CD4-positive, alpha-beta T cell treated with Interferon alpha-2 for 1 hour (primary cell): Measurements from ENCODE around the gene ORC1.
A peak's percentile ranks its signal among the peaks of the same experiment; 100 is the strongest.

Experiments used
- DNase-seq, 2 donors: peaks; one replicate each; pipeline ENCODE4 v3.0.0-alpha.2; 2020 to 2022

Gene ORC1

DNA sequence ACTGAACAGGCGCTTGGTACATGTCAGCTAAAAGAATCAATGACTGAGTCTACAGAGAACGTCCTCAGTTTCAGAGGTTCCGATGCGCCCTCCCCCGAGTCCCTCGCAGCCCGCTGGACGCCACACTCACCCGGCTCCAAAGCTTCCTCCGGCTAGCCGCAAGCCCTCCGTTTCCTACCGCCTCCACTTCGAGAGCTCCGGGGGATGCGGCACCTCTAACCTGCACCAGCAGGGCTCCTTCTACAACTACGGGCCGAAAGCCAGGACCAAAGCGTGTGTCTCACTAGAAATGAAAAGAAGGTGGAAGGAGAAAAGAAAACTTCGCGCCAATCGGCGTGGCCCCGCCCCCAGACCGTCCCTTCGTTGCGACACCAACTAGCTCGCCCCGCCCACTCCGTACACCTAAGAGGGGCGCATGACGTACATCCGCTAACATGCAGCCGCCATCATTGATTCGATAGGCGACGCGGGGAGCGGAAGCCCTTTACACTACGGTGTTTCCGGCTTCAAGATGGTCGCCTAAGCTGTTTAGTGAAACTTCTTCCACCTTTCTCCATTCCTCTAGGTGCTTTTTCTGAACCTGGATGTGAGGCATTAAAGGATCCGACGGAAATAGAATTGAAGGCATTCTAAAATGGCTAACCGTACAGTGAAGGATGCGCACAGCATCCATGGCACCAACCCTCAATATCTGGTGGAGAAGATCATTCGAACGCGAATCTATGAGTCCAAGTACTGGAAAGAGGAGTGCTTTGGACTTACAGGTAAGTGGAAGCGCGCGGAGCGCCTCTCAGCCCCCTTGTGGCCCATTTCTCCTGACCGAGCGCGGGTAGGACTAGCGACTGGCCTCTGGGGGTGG, at the start of gene ORC1, which contains the start of gene PRPF38A:
Gene ORC1 (minus strand): TSS at position 308 of the 859 bp plus-strand sequence. CDS start 2,200 bp downstream, outside the sequence.
Gene PRPF38A (plus strand): TSS at position 487 of the 859 bp plus-strand sequence. CDS start 148 bp downstream, at position 635.
- peak; percentile 97 for DNase-seq

DNA sequence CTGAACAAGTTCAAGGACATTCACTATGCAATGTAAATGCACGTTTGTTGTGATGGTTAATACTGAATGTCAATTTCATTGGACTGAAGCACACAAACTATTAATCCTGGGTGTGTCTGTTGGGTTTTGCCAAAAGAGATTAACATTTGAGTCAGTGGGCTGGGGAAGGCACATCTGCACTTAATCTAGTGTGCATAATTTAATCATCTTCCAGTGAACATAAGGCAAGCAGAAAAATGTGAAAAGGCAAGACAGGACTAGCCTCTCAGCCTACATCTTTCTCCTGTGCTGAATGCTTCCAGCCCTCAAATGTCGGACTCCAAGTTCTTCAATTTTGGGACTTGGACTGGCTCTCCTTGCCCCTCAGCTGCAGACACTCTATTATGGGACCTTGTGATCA, 40.2 kb upstream of the ORC1 start:
- DNase-seq: no peak

DNA sequence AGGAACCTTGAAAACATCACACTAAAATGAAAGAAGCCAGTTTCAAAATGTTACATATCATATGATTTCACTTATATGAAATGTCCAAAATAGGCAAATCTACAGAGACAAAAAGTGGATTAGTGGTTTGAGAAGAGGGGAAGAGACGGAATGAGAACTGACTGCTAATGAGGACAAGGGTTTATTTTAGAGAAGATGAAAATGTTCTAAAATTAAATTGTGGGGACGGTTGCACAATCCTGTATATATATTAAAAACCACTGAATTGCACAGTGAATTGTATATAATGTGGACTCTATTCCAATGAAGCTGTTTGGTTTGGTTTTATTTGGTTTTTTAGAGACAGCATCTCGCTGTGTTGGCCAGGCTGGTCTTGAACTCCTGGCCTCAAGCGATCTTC, 35.8 kb upstream of the ORC1 start:
- DNase-seq: no peak

DNA sequence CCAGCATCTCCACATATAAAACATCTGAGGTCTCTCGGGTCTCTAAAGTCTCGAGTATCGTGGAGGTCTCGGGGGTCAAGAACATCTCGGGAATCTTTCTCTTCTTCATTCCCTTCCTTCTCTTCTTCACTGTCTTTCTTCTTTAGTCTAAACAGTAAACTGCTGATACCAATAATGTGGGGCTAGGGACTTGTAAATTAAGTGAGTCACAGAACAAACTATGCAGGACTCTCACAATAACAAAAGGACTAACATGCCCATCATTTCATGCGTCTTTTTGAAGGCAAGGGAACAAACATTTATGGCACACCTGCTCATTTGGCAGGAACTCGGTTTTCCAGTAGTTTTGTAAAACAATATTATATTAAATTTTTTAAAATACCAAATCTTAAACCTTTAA, 32.6 kb upstream of the ORC1 start:
- DNase-seq: no peak

DNA sequence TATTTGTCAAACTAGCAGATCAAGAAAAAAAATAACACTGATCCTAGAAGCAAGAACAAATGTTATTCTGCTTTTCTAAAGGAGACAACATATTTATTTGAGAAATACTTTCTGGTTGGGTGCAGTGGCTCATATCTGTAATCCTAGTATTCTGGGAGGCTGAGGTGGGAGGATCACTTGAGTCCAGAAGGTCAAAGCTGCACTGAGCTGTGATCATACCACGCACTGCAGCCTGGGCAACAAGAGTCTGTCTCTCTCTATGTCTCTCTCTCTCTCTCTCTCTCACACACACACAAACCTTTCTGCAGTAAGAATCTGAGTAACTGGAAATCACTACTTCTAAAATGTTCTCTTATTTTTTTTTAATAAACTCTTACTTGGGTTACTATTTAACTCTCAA, 31.4 kb upstream of the ORC1 start:
- DNase-seq: no peak

DNA sequence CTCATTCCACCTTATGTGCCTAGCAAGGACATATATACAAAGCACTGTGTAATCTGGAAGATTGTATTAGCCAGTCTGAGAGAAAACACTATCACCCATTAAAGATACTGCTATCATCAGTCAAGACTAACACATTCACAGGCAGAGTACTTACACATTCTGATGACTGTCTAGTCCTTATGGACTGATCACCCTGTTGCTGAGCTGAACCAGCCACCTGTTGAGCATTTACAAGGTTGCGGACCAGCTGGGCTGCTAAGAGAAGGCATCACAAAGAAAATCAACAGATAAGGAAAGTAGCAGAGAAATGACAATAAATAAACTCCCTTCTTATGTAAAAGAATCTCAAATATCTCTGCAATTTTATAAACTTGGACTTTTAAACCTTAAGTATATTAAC, 31.0 kb upstream of the ORC1 start:
- DNase-seq: no peak

DNA sequence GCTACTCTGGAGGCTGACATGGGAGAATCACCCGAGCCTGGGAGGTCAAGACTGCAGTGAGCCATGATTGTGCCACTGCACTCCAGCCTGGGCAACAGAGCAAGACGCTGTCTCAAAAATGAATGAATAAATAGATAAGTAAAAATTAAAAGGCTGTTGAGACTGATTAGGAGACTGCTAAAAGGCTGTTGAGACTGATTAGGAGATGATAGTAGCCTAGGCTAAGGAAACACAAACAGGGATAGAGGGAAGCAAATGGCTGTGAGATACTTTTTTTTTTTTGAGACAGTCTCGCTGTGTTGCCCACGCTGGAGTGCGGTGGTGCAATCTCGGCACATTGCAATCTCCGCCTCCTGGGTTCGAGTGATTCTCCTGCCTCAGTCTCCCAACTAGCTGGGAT, 28.6 kb upstream of the ORC1 start:
- no peak for DNase-seq

DNA sequence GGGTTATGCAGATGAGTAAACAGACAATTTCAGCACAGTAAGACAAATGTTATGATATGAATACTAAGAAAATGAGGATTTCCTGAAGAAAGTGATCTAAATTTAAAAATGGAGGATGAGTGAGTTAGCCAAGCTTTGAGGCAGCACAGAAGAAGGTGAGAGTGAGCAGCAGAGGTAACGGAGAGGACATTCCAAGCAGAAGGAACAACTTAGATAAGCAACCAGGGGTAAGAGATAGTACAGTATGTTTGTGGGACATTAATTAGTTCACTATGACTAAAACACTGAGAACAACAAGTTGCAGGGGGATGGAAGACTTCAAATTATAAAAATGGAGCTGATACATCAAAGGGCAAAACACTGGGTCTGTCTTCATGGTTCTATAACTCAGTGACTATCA, 22.9 kb upstream of the ORC1 start:
- no peak for DNase-seq

DNA sequence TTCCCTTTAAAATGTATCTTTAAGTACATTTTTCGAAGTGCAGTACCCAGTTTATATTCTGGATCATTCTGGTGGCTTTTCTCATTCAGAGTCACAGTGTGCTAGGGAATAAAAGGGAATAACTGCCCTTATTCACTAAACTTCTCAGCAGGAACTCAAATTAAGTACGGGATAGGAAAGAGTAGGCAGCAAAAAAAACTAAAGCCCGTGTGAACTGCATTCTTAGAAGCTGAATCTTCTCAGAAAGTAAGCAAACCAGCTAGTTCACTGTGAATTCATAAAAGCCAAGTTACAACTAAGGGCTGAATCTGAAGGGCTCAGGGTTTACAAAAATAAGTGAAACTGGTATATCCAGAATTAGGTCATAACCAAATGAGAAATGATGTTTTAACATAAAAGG, 22.1 kb upstream of the ORC1 start:
- DNase-seq: no peak

DNA sequence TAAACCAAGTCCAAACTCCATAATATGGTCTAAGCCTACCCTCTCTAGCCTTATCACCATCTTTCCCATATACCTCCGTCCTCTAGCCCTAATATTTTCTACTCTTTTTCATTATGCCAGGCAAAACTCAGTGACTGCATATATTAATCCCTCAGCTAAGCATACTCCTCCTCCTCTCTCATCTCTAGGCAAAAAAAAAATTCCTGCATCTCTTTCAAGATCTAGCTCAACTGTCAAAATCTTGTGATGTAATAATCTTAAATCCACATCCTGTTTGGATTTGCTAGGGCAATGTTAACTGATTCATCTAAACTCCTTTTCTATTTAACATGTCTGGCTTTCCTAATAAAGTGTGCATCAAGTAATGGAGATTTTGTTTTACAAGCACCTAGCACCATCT, 20.6 kb upstream of the ORC1 start:
- DNase-seq: peak in 1 of 2 donors; percentile 17

DNA sequence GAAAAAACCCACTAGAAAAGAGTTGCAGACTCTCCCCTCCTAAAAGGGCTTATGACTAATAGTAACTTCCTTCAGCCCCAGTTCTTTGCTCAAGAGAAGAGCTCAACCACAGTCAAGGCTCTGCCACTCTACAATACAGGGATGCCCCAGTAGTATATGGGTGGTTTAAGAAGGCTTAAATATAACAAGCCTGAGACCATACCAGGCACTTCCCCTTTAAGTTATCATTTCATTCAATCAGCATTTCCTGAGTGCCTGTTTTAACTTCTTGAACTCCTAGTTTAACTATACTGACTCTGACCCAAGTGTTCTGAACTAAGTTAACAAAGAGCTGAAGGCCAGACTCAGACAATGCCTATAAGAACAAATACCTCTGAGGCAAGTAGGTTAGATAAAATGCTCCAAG, 20.0 kb upstream of the ORC1 start:
- DNase-seq: peak; percentile 17 to 77

DNA sequence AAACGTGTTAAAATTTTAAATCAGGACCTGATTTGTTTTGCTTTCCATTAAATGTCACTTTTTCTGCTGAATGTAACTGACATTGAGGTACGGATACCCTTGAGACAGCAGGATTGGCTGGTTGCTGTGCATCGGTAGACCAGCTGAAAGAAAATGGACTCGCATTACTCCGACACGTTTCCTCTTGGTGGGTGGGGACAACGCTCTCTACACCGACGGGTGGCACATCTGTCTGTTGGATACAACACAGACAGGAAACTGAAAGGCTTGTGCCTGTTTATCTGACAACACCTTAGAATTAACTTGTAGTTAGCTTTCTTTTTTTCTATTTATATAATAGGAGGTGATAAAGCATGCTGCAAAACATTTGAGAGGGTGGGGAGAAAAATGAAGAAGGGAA, 19.5 kb upstream of the ORC1 start:
- peak; percentile 75 to 87 for DNase-seq

DNA sequence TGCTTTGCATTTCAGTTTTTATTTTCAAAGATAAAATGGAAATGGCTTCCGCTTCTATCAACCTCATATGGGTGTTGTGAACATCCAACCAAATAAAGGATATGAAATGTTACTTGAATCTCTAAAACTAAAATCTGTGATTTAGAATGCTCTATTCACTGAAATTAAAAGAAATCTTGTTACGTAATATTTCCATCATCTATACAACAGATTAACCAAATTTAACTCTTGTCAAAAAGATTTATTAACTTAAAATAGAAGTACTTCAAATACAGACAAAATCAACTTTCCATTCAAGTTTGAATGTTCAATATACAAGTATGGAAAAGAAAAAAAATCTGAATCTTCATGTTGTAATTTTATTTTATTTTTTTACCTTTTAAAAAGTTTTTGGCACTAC, 18.8 kb upstream of the ORC1 start:
- no peak for DNase-seq

DNA sequence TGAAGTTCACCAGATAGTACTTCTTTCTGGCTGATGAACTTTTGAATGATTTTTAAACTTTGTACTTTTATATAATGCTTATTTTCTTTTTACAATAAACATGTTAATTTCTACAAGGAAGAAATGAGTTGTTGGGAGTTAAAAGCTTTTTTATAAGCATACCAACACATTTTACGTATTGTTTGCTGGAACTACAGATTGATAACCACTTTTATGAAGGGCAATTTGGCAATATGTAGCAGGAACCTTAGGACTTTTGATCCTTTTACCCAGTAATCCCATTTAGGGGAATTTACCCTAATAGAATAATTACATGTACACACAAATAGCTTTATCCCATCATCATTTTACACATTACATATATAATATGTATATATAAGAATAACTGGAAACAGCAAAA, 16.5 kb upstream of the ORC1 start:
- no peak for DNase-seq

DNA sequence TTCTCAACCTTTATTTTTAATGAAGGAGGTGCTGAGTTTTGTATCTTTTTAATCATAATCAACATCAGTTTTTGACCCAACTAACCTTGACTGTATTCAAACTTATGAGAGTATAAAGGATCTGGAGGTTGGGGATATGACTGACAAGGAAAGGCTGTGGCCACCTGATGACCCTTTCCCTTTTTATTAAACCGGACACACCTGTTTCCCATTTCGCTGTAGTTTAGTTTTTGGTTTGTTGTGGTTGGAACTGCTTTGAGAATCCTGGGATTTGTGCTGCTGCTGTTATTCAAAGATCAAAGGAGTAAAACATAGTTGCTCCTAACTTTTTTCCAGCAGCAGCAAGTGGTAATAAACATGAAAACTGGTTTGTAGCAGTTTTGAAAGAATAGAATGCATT, 12.6 kb upstream of the ORC1 start:
- no peak for DNase-seq

DNA sequence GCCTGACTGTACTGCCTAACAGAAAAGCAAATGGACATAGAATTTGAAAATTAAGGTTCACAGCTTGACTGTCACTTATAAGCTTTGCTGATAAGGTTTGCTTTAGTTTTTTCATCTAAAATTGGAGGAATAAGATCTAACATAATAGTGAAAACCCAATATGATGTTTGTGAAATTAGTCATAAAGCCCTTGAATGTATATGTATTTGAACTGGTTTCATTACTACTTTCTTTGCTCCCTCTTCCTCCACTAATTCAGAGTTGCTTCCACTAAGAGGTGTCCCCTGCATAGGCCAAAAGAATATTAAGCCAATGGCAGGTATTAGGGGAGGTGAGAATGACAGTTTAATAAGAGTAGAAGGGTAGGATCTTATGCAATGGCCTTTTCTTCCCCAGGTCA, 10.7 kb upstream of the ORC1 start:
- no peak for DNase-seq

DNA sequence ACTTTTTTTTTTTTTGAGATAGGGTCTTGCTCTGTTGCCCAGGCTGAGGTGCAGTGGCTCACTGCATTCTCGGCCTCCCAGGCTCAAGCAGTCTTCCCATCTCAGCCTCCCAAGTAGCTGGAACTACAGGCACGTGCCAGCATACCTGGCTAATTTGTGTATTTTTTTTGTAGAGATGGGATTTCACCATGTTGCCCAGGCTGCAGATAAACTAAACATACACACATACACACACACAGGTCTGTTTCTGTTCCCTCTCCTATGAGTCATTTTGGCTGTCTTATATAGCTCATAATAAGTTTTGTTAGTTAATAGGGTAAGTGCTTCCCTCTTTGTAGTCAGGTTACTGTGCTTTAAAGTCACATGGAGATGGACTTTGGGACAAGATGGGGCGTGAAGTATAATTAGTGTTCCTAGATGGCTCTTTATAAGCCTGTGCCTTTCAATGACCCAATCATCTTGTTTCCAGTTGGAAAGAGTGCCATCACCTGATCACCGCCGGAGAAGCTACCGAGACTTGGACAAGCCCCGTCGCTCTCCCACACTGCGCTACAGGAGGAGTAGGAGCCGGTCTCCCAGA, 9.3 kb upstream of the ORC1 start:
- DNase-seq: no peak

DNA sequence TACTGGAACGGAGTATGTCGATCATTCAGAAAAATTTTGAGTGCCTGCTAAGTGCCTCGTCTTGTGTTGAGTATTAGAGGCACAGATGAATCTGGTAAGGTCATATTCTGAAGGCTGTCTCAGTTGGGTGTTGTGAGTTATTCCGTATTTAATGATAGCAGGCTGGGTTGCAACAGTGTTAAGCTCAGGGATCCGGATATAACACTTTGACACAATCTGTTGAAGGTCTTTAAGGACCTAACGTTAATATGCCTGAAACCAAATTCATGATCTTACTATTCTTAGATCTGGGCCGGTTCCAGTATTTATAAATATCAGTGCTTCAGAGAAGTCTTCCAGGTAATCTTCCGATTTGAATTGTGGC, 734 bp upstream of the ORC1 start:
- no peak for DNase-seq

DNA sequence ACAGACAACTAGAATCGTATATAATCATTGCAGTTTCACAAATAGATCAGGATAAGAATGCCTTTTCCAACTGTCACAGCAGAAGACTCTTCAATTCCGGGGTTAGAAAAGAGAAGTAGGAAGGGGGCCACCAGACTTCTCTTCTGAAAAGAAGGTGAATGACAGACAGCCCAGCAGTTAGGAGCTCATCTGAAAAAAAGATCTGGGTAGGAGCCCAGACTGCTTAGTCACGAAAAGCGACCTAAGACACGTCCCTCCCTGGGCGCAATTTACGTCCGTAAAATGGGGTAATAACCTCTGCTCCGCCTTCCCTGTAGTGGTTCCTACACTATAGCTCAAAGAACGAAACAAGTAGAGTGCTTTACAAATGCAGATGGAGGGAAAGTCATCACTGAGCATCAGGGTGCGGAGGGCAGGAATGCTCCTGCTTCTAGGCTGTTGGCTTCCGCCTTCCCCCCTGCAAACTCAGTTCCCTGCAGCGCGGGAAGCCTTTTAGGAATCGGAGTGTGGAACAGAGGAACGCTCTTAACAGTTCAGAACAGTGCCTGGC, 582 bp downstream of the ORC1 start:
- peak; percentile 37 to 64 for DNase-seq

DNA sequence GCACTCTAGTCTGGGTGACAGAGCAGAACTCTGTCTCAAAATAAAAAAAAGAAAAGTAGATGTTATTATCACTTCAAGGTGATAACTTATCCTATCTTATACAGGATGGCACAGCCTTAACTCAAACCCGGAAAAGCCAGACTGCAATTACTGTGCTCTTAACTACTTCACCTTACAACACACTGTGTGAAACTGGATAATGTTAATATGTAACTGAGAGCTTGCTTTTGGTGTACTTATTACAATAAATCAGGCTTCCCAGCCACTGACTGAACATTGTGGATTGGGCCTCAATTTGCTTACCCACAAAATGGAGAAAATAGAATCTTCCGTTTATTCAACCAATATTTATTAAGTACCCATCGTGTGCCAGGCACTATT, 1.4 kb downstream of the ORC1 start:
- no peak for DNase-seq

DNA sequence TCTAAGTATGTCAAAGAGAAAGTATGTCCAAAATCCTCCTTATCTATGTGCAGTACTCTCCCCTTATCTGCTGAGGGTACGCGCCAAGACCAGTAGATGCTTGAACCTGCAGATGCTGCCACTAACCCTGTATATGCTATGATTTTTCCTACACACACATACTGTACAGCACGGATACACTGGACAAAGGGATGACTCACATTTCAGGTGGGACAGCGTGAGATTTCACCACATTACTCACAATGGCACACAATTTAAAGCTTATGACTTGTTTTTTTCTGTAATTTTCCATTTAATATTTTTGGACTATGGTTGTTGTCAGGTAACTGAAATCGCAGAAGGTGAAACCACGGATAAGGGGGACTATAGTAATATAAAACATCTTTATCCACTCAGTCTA, 4.1 kb downstream of the ORC1 start:
- DNase-seq: no peak

DNA sequence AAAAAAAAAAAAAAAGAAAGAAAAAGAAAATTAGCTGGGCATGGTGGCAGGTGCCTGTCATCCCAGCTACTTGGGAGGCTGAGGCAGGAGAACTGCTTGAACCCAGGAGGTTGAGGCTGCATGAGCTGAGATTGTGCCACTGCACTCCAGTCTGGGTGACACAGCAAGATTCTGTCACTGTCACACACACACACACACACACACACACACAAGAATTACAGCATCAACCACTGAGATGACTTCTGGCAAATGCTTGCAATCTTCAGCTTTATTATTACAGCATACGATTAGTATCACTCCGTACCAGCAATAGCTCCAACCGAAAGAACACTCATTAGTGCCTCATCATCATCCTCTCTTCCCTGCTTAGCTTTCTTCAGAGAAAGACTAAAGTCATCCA, 4.6 kb downstream of the ORC1 start:
- no peak for DNase-seq

DNA sequence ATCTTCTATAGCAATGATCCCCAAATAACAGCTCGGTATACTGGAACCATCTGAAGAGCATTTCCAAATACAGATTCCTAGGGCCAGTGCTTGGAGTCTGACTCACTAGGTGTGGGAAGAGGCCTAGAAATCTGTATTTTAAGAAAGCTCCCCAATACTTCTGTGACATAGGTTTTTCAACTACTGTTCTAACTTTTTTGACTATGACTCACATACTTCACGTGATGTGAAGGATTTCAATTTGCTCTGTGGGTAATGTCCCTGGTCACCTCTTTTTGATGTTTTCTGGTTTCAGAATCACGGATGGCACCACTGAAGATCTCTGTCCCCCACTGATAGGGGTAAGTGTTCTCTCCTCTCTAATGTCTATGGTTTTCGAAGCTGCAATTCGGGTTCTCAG, 11.0 kb downstream of the ORC1 start:
- no peak for DNase-seq

DNA sequence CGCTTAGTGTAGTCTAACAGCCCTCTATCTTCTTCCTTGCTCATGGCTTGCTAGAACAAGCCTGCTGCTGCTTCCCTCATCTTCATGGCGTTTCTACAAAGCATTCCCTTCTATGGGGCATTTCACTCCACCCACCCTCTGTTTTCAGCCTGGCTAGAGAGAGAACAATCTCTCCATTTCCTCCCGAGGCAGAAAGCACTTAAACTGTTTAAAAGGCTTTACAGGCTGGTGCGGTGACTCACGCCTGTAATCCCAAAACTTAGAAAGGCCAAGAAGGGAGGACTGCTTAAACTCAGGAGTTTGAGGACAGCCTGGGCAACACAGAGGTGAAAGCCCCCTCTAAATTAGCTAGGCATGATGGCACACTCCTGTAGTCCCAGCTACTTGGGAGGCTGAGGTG, 17.8 kb downstream of the ORC1 start:
- no peak for DNase-seq

DNA sequence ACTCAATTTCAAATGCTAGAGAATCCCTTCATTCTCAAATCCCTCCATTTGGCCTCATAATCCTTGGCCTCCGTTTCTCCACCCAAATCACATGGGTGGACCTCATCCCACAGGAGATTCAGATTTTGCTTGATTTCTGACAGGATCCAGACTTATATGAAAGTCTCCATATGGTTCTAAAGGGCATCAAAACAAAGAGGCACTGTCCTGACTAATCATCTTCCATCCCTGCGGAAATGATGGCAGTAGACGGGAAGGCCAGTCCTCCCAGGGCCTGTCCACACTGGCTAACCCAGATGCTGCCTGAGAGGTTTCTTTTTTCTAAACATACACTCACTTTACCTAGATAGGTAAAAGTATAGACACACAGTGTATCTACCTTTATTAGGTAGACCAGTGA, 18.8 kb downstream of the ORC1 start:
- no peak for DNase-seq
